ENCODE data around the gene MGST1.
"Not testable (repeated sequence)": the region's sequence is repeated elsewhere in the genome, so short reads cannot be mapped to it uniquely, and the experiment has no call there.

Gene MGST1

GRCh38 chr12:16358878-16359277 is 11.4 kb downstream of the MGST1 start:
- no peak for DNase-seq

- peak; percentile 36 for DNase-seq
These were observed 12.4 kb downstream of the MGST1 start for GRCh38 chr12:16359512-16360491.

- no peak for DNase-seq
These were observed 13.8 kb downstream of the MGST1 start for GRCh38 chr12:16361142-16361783.

DNA sequence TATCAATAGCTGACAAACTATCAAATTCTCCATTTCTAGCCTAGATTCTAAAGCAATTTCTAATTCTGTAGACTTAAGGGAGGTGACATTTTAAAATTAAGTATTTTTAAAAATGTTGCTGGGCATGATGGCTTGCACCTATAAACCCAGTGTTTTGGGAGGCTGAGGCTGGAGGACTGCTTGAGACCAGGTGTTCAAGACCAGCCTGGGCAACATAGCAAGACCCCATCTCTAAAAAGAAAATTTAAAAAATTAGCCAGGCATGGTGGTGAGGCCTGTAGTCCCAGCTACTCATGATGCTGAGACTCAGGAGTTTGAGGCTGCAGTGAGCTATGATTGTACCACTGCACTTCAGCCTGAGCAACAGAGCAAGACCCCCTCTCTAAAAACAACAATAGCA is 15.1 kb downstream of the MGST1 start:
- DNase-seq = no peak

- no peak for DNase-seq
These were observed 21.7 kb downstream of the MGST1 start for GRCh38 chr12:16369156-16369555.

DNA sequence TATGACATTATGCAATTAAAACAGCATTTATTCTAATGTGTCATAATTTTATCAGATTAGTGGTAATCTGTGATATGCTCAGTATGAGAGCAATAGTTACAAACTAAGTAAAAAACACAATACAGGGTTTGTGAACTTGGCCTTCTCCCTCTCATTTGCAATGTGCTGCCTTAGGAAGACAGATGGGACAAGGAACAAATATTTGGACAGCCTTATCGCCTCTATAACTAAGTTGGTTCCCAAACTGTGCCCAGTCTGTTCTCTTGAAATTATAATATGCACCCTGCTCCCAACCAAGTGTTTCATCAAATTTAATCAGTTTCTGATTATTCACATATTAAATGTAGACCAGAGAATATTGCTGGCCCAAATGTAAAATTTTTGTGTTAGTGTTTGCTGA is 22.7 kb downstream of the MGST1 start:
- DNase-seq = no peak

DNA sequence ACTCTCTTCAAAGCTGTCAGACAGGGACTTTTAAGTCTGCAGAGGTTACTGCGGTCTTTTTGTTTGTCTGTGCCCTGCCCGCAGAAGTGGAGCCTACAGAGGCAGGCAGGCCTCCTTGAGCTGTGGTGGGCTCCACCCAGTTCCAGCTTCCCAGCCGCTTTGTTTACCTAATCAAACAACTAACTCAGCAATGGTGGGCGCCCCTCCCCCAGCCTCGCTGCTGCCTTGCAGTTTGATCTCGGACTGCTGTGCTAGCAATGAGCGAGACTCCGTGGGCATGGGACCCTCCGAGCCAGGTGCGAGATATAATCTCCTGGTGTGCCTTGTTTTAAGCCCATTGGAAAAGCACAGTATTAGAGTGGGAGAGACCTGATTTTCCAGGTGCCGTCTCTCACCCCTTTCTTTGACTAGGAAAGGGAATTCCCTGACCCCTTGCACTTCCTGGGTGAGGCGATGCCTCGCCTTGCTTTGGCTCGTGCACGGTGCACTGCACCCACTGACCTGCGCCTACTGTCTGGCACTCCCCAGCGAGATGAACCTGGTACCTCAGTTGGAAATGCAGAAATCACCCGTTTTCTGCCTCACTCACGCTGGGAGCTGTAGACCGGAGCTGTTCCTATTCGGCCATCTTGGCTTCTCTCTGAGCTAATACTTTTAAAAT is 35.3 kb downstream of the MGST1 start:
- DNase-seq = not testable (repeated sequence)

DNA sequence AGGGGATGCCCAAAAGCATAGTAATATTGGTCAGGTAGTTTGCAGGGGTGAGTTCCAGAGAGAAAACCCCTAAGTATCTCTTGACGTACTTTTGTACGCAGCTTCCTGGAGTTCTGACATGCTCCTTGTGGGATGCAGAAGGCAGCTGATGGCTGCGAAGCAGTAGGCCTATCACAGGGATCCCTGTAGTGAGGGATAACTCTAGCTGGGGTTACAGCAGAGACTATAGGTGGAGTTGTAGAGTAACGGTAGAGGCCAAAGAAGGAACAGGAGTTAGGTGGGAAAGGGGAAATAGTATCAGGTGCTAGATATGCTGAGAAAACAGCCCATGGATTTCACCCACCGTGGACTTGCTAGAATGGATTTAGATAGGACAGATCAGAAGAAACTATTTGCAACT is 37.3 kb downstream of the MGST1 start:
- no peak for DNase-seq

- no peak for DNase-seq
These were observed 38.6 kb downstream of the MGST1 start for GRCh38 chr12:16385782-16386646.

GRCh38 chr12:16387919-16388318 is 40.5 kb downstream of the MGST1 start:
- DNase-seq = no peak

DNA sequence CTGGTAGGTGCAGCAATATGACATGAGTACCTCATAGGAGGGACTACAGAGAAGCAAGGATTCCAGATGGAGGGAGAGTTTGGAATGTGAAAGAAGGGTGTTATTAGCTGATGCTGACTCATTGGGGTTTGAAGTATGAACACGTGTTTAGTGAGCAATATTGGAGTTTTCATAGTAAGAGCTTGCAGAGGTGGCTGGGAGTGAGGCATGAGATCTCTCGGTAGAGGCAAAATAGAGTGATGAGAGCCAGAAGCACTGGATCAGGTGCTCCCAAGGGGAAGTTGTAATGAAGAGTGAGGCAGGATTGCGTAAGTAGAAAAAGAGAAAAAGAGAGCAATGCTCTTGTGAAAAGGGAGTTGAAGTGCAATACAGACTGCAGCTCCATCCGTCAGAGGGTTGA is 42.1 kb downstream of the MGST1 start:
- DNase-seq = no peak

DNA sequence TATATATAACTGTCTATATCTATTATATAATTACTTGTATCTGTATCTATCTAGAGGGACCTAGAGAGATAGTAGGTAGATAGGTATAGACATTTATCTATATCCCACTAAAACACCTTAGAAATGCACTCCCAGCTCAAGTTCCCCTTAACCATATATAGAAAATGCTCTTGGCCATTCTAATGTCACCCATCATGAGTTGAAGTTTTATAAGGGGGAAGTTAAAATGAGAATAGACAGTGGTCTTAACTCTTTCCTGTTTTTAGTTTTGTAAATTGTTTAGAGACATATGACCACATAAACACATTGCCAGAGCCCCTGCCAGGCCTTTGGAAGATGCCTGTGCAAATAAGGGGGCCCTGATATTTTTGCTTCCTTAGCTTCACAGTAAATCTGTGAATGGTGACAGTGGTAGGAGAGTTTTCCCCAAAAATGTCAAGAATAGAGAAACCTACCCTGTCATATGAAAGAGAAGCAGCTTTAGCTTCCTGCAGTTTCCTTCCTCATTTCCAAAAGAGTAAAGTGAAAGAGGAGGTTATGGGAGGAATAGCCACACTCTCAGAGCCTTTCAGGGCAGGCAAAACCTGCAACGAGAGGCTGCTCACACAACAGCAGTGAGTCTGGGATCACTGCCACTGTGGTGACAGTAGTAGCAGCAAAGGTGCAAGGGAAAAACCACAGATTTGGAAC is 45.5 kb downstream of the MGST1 start:
- no peak for DNase-seq

- DNase-seq = no peak
These were observed 51.7 kb downstream of the MGST1 start for GRCh38 chr12:16399101-16399500.

DNA sequence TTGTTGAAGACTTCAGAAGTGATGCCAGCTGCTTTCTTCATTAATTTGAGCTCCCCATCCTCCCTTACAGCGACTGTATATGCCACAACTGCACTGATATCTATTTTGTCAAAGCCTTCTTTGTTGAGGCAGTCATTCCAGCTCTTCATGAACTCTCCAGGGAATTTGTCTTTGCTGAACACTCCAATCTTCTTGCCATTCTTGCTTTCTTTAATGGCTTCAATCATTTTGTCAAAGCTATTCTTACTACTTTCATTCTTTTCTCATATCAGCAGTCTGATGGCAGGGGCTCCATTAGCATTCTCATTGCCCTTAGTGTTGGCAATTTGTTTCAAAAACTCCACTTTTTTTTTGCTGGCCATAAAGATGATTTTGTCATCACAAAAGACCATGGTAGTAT is 54.4 kb downstream of the MGST1 start:
- DNase-seq = not testable (repeated sequence)

GRCh38 chr12:16407346-16407745 is 59.9 kb downstream of the MGST1 start:
- no peak for DNase-seq
